ENCODE measurements around the gene REXO1. TPM values are rescaled to one million over a fixed set of nuclear protein-coding genes. Genes with fewer than 3 reads are reported as not detected.
A peak's percentile ranks its signal among the peaks of the same experiment; 100 is the strongest.

REXO1 gene
- total and polyA plus RNA-seq, 2 of the 13 experiments (the other 11 are each of a cell fraction or from before 2014, with no cell fraction given) = 5.0 to 11.2 TPM

DNA sequence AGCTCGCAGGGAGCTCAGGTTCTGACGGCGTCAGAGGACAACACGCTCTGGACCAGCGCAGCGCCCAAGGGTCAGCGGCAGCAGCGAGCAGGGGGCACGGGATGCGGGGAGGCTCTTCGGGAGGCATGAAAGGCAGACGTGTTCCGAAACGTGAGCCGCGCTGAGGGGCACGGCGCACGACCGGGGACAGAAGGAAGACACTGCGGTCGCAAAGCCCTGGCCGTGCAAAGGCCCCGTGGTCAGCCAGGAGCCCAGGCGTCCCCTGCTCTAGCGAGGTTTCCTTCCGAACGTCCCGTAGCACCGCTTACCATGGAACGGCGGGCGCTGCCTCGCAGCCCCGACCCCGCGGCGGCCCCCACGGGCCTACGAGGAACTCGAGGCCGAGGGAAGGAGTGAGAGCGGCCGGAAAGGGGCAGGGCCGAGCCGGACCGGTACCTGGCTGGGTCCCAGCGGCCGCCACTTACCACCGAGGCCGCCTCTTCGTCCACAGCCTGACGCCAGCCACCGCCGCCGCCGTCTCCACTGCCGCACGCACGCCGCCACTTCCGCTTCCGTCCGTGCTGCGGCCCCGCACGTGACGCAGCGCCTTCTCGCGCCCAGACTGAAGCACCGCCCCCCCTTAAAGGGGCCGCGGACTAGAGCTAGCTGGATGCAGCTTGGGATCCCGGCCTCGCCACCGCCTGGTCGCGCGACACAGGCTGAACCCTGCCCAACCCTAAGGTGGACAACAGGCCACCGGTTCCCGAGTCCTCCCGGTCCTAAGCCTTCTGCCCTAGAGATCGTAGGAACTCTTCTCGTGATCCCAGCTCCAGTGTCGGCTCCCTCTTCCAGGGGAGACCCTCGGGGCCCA is 27.6 kb upstream of the REXO1 start (continued):
- TF ChIP-seq, protein P1, sequence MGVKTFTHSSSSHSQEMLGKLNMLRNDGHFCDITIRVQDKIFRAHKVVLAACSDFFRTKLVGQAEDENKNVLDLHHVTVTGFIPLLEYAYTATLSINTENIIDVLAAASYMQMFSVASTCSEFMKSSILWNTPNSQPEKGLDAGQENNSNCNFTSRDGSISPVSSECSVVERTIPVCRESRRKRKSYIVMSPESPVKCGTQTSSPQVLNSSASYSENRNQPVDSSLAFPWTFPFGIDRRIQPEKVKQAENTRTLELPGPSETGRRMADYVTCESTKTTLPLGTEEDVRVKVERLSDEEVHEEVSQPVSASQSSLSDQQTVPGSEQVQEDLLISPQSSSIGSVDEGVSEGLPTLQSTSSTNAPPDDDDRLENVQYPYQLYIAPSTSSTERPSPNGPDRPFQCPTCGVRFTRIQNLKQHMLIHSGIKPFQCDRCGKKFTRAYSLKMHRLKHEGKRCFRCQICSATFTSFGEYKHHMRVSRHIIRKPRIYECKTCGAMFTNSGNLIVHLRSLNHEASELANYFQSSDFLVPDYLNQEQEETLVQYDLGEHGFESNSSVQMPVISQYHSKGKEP (CRISPR knock-in tag; IDR thresholded peaks at IDR 0.05) = peak; percentile 84
- TF ChIP-seq, protein P2, sequence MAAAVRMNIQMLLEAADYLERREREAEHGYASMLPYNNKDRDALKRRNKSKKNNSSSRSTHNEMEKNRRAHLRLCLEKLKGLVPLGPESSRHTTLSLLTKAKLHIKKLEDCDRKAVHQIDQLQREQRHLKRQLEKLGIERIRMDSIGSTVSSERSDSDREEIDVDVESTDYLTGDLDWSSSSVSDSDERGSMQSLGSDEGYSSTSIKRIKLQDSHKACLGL (CRISPR knock-in tag; IDR thresholded peaks at IDR 0.05) = peak; percentile 84; the same call in 1 of the 2 replicates
- TF ChIP-seq RBFOX2 (IDR thresholded peaks at IDR 0.05; ENCODE audit: low read depth, low read length) = peak; percentile 95
- peak; percentile 89; the same call in 1 of the 2 replicates for TF ChIP-seq ZNF747 (CRISPR knock-in tag; IDR thresholded peaks at IDR 0.05; ENCODE audit: borderline replicate concordance)
- TF ChIP-seq SP1 (IDR thresholded peaks at IDR 0.05) = no peak
- peak; percentile 96 for TF ChIP-seq SP1 (CRISPR knock-in tag; IDR thresholded peaks at IDR 0.05)
- TF ChIP-seq, protein P3, sequence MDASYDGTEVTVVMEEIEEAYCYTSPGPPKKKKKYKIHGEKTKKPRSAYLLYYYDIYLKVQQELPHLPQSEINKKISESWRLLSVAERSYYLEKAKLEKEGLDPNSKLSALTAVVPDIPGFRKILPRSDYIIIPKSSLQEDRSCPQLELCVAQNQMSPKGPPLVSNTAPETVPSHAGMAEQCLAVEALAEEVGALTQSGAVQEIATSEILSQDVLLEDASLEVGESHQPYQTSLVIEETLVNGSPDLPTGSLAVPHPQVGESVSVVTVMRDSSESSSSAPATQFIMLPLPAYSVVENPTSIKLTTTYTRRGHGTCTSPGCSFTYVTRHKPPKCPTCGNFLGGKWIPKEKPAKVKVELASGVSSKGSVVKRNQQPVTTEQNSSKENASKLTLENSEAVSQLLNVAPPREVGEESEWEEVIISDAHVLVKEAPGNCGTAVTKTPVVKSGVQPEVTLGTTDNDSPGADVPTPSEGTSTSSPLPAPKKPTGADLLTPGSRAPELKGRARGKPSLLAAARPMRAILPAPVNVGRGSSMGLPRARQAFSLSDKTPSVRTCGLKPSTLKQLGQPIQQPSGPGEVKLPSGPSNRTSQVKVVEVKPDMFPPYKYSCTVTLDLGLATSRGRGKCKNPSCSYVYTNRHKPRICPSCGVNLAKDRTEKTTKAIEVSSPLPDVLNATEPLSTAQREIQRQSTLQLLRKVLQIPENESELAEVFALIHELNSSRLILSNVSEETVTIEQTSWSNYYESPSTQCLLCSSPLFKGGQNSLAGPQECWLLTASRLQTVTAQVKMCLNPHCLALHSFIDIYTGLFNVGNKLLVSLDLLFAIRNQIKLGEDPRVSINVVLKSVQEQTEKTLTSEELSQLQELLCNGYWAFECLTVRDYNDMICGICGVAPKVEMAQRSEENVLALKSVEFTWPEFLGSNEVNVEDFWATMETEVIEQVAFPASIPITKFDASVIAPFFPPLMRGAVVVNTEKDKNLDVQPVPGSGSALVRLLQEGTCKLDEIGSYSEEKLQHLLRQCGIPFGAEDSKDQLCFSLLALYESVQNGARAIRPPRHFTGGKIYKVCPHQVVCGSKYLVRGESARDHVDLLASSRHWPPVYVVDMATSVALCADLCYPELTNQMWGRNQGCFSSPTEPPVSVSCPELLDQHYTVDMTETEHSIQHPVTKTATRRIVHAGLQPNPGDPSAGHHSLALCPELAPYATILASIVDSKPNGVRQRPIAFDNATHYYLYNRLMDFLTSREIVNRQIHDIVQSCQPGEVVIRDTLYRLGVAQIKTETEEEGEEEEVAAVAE (CRISPR knock-in tag; IDR thresholded peaks at IDR 0.05; ENCODE audit: borderline replicate concordance) = peak; percentile 83; the same call in 1 of the 2 replicates
- TF ChIP-seq MEF2D (CRISPR knock-in tag; IDR thresholded peaks at IDR 0.05) = 0 out of 2 replicates have a peak, but pooled peaks have one; percentile 76
- TF ChIP-seq FOSL1 (CRISPR knock-in tag; IDR thresholded peaks at IDR 0.05; ENCODE audit: borderline replicate concordance) = 0 out of 2 replicates have a peak, but pooled peaks have one; percentile 31
- TF ChIP-seq ZNF772 (CRISPR knock-in tag; IDR thresholded peaks at IDR 0.05) = peak; percentile 85
- TF ChIP-seq, protein P4, sequence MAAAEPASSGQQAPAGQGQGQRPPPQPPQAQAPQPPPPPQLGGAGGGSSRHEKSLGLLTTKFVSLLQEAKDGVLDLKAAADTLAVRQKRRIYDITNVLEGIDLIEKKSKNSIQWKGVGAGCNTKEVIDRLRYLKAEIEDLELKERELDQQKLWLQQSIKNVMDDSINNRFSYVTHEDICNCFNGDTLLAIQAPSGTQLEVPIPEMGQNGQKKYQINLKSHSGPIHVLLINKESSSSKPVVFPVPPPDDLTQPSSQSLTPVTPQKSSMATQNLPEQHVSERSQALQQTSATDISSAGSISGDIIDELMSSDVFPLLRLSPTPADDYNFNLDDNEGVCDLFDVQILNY (CRISPR knock-in tag; conservative IDR thresholded peaks at IDR 0.05) = peak; percentile 80
- peak; percentile 51 for TF ChIP-seq ZMYM3 (CRISPR knock-in tag; IDR thresholded peaks at IDR 0.05)
- TF ChIP-seq, protein P5, sequence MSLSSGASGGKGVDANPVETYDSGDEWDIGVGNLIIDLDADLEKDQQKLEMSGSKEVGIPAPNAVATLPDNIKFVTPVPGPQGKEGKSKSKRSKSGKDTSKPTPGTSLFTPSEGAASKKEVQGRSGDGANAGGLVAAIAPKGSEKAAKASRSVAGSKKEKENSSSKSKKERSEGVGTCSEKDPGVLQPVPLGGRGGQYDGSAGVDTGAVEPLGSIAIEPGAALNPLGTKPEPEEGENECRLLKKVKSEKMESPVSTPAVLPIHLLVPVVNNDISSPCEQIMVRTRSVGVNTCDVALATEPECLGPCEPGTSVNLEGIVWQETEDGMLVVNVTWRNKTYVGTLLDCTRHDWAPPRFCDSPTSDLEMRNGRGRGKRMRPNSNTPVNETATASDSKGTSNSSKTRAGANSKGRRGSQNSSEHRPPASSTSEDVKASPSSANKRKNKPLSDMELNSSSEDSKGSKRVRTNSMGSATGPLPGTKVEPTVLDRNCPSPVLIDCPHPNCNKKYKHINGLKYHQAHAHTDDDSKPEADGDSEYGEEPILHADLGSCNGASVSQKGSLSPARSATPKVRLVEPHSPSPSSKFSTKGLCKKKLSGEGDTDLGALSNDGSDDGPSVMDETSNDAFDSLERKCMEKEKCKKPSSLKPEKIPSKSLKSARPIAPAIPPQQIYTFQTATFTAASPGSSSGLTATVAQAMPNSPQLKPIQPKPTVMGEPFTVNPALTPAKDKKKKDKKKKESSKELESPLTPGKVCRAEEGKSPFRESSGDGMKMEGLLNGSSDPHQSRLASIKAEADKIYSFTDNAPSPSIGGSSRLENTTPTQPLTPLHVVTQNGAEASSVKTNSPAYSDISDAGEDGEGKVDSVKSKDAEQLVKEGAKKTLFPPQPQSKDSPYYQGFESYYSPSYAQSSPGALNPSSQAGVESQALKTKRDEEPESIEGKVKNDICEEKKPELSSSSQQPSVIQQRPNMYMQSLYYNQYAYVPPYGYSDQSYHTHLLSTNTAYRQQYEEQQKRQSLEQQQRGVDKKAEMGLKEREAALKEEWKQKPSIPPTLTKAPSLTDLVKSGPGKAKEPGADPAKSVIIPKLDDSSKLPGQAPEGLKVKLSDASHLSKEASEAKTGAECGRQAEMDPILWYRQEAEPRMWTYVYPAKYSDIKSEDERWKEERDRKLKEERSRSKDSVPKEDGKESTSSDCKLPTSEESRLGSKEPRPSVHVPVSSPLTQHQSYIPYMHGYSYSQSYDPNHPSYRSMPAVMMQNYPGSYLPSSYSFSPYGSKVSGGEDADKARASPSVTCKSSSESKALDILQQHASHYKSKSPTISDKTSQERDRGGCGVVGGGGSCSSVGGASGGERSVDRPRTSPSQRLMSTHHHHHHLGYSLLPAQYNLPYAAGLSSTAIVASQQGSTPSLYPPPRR (CRISPR knock-in tag; IDR thresholded peaks at IDR 0.05; ENCODE audit: borderline replicate concordance) = peak; percentile 72
- no peak for TF ChIP-seq SOX6 (IDR thresholded peaks at IDR 0.05)
- TF ChIP-seq SOX6 (CRISPR knock-in tag; IDR thresholded peaks at IDR 0.05) = peak; percentile 75
- peak; percentile 66 for TF ChIP-seq FOXA3 (CRISPR knock-in tag; IDR thresholded peaks at IDR 0.05)

Data from HepG2 (cell line).